ENCODE results near the gene TBCD. TPM values are rescaled to one million over a fixed set of nuclear protein-coding genes. Genes with fewer than 3 reads are reported as not detected.

Gene TBCD
- total RNA-seq, 1 donor from 2014 or later: 207 TPM

DNA sequence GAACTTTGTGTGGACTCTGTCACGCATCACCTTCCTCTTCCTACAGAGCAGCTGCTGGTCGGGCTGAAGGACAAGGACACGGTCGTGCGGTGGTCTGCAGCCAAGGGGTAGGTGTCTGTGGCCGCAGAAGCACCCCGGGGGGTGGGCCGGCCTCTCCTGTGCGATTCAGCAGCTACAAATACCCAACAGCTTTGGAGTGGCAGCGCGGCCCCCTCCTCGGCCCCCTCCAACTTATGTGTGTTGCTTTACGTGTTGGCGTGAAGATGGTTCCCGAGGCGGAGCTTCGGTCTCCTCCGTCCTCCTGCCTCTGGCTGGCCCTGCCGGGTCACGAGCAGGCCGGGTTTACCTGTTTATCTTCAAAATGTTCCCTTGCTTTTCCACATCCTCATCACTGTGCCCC, 55.7 kb downstream of the TBCD start:
- Mint-ChIP-seq H3K27me3 (ENCODE audit: unreplicated experiment) (peaks cover 14% of the 10 kb centered on the region), H3K9me3 (ENCODE audit: unreplicated experiment) (no peaks in the 10 kb centered on the region), H3K4me3 (ENCODE audit: unreplicated experiment) (peak overlapping the region; percentile 37), H3K36me3 (ENCODE audit: low read depth, unreplicated experiment) (peaks cover 13% of the 10 kb centered on the region), H3K4me1 (ENCODE audit: unreplicated experiment) (no peaks in the 10 kb centered on the region), H3K27ac (ENCODE audit: unreplicated experiment) (no peak overlapping the region)
- no peak for DNase-seq (ENCODE audit: low spot score)
- TF ChIP-seq, protein P1, sequence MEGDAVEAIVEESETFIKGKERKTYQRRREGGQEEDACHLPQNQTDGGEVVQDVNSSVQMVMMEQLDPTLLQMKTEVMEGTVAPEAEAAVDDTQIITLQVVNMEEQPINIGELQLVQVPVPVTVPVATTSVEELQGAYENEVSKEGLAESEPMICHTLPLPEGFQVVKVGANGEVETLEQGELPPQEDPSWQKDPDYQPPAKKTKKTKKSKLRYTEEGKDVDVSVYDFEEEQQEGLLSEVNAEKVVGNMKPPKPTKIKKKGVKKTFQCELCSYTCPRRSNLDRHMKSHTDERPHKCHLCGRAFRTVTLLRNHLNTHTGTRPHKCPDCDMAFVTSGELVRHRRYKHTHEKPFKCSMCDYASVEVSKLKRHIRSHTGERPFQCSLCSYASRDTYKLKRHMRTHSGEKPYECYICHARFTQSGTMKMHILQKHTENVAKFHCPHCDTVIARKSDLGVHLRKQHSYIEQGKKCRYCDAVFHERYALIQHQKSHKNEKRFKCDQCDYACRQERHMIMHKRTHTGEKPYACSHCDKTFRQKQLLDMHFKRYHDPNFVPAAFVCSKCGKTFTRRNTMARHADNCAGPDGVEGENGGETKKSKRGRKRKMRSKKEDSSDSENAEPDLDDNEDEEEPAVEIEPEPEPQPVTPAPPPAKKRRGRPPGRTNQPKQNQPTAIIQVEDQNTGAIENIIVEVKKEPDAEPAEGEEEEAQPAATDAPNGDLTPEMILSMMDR (IDR thresholded peaks at IDR 0.05; ENCODE audit: unreplicated experiment): no peak

DNA sequence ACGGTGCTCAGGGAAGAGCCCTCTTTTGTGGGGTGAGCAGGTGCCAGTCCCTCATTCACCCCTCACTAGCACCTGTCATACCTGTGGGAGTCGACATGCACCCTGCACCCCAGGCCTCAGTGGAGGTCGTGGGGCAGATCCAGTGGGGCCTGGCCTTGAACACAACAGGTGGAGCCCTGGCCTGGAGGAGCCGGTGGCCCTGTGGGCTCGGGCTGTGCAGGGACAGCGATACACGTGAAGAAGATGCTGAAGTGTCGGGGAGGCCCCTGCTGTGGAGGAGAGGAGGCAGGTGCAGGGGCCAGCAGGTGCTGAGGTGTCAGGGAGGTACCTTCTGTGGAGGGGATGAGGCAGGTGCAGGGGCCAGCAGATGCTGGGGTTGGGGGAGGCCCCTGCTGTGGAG, 56.1 kb downstream of the TBCD start:
- Mint-ChIP-seq H3K27ac (ENCODE audit: unreplicated experiment) (no peak overlapping the region), H3K4me1 (ENCODE audit: unreplicated experiment) (no peaks in the 10 kb centered on the region), H3K27me3 (ENCODE audit: unreplicated experiment) (peaks cover 13% of the 10 kb centered on the region), H3K9me3 (ENCODE audit: unreplicated experiment) (no peaks in the 10 kb centered on the region), H3K36me3 (ENCODE audit: low read depth, unreplicated experiment) (peaks cover 9% of the 10 kb centered on the region), H3K4me3 (ENCODE audit: unreplicated experiment) (no peak overlapping the region)
- DNase-seq (ENCODE audit: low spot score): no peak
- TF ChIP-seq, protein P1 (IDR thresholded peaks at IDR 0.05; ENCODE audit: unreplicated experiment): no peak

DNA sequence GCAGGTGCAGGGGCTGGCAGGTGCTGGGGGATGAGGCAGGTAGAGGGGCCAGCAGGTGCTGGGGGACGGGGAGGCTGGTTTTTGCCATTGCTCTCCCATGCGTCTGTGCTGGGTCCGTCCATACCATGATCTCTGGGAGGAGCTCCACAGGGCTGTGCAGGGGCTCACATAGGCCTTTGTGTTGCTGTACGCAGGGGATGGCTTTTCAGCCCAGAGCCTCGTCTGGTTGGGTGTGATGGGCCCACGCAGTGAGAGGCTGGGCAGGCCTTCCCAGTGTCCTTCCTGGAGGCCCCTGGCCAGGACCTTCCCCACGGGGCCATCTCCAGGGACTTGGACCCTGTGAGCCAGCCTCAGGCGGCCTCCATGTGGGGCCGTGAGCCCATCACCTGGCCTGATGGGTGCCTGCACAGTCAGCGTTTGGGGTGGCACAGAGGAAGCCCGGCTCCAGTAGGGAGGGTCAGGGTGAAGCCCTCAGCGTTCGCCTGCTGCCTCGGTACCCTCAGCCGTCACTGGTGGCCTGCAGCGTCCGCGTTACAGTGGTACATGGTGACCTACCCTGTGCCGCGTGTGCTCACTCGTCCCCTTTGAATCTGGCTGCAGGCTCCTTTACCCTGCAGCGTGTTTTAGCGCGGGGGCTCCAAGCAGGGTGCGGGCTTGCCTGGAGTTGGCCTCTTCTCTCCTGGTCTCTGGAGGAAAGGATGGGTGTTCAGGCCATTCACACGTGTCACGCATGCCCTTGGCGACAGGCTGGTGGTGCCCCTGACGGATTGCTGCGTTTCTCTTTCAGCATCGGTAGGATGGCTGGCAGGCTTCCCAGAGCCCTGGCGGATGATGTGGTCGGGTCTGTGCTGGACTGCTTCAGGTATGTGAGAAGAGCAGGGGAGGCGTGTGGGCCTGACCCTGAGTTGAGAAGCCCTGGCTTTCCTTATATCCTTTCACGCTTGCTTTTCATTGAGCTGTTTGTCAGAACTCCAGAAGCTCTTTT, 57.3 kb downstream of the TBCD start:
- Mint-ChIP-seq H3K9me3 (ENCODE audit: unreplicated experiment) (no peaks in the 10 kb centered on the region), H3K4me1 (ENCODE audit: unreplicated experiment) (peaks cover 11% of the 10 kb centered on the region), H3K27me3 (ENCODE audit: unreplicated experiment) (peaks cover 11% of the 10 kb centered on the region), H3K36me3 (ENCODE audit: low read depth, unreplicated experiment) (peaks cover 8% of the 10 kb centered on the region), H3K27ac (ENCODE audit: unreplicated experiment) (no peak overlapping the region), H3K4me3 (ENCODE audit: unreplicated experiment) (no peak overlapping the region)
- TF ChIP-seq, protein P1 (IDR thresholded peaks at IDR 0.05; ENCODE audit: unreplicated experiment): no peak
- no peak for DNase-seq (ENCODE audit: low spot score)

DNA sequence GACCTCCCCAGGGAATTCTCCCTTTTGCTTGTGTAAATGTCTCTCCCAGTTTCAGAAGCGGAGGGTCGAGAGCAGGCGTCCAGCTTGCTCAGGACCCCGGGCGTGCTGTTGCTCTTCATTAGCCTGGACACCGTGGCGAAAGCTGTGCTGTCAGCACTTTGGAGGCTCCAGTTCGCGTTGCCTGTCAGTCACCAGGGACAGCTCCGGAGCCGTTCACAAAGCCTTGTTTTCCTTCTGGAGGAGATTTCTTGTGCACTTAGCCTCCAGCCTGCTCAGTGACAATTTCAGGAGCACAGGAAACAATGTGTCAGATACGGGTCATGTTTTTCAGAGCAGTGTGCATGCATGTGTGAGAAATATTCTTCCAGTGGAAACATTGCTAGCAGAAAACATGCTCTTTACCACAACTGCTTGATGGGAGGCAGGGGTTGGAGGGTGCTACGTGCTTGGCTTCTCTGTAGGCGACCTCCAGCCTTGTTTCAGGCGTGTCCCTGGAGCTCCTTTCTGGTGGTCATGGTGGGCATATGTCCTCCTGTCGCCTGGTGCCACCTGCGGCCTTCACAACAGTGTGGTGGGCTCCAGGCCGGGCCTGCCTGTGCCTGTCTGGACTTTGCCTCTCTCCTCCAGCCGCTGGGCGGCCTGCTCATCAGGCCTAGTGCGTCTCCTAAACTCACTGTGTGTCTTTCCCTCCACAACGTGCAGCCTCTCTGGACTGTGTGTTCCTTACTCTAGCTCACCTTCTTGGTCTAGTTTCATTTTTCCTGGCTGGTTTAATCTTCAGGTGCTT, 59.0 kb downstream of the TBCD start:
- Mint-ChIP-seq H3K9me3 (ENCODE audit: unreplicated experiment) (no peaks in the 10 kb centered on the region), H3K4me3 (ENCODE audit: unreplicated experiment) (no peak overlapping the region), H3K4me1 (ENCODE audit: unreplicated experiment) (peaks cover 25% of the 10 kb centered on the region), H3K36me3 (ENCODE audit: low read depth, unreplicated experiment) (peaks cover 13% of the 10 kb centered on the region), H3K27ac (ENCODE audit: unreplicated experiment) (no peak overlapping the region), H3K27me3 (ENCODE audit: unreplicated experiment) (peaks cover 11% of the 10 kb centered on the region)
- TF ChIP-seq, protein P1 (IDR thresholded peaks at IDR 0.05; ENCODE audit: unreplicated experiment): no peak
- no peak for DNase-seq (ENCODE audit: low spot score)

All from endothelial cell (in vitro differentiated cells).